GM18526 (cell line): ENCODE measurements around the gene CCBE1.

Experiments
- POLR2A ChIP-seq: IDR thresholded peaks from 3 replicates; pipeline ENCODE4 v1.6.1; 2011; ENCODE audit not compliant: insufficient read length; ENCODE audit errors: extremely low read depth

Gene CCBE1

DNA sequence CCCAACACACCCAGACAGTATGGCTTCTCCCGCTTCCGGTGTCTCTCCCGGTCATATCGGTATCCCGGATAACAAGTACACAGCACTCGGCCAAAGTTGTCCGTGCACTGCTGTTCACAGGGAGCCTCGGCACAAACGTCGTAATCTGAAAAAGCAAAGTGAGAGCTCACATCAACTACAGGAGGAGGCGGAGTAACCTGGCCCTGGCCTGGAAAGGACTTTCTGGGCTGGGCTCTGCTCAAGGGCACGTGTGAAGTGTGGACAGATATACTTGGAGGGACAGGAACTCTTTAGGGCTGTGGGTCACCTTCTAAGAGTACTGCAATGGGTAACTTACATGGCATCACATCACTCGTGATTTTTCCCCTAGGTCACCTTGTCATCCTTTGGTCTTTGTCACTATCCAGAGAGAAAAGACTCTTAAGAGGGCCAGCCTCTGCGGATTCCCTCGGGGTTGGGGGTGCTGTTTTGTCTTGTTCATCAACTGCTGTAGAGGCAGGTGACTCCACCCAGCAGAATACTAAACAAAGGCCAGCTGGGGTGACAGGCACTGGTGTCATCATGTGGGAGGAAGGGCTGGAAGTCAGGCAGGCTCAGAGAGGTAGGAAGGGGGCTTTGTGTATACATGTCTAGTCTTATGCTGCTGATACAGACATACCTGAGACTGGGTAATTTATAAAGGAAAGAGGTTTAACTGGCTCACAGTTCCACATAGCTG is 227.6 kb downstream of the CCBE1 start:
- TF ChIP-seq POLR2A, result no peak

DNA sequence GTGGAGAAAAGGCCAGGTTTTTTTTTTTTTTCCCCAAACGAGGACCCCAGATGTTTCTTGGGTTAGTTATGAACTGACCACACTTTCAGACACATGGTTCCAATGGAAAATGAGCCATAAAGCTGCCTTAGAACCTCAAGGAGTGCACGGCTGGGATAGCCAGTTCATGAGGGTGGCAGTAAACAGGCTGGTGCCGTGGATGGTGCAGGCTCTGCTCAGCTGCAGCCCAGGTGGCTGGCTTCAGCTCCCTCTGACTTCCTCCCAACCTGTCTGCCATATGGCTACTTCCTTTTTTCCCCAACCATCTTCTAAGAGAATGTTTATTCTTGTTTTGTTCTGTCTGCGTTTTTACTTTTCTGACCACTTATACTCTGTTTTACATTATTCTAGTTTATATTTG is 228.4 kb downstream of the CCBE1 start:
- no peak for TF ChIP-seq POLR2A

DNA sequence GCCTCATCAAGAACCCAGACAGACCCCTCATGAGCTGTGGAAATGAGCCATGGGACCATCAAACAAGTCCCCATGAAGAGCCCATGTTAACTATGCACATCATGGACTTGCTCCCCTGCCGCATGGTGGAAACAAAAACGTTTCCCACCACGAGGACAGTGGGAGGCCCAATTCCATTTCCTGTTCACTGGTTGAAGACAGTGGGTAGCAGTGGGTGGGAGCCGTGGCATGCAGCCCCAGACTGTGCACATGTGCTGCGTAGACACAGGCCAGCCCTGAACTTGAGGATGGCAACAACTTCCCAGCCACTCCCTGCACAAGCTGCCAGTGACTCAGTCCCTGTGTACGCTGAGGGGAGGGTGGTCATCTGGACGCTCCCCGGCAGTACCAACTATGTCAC is 229.7 kb downstream of the CCBE1 start:
- TF ChIP-seq POLR2A, result no peak

DNA sequence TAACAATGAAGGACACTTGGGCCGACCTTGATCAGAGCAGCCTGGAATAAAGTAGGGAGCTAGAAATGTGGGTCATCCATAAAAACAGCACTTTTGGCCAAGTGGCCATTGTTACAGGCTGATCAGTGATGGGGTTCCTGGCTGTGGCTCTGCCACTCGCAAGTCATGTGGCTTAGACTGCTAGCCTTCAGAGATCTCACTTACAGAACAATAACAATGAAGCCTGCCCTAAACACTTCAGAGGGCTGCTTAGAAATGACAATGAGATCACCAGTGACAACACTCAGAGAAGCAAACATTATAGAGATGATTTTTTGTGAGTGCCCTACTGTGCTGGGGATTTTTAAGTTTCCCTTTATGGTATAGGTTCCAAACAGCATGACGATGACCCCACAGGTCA is 230.2 kb downstream of the CCBE1 start:
- TF ChIP-seq POLR2A, result no peak

DNA sequence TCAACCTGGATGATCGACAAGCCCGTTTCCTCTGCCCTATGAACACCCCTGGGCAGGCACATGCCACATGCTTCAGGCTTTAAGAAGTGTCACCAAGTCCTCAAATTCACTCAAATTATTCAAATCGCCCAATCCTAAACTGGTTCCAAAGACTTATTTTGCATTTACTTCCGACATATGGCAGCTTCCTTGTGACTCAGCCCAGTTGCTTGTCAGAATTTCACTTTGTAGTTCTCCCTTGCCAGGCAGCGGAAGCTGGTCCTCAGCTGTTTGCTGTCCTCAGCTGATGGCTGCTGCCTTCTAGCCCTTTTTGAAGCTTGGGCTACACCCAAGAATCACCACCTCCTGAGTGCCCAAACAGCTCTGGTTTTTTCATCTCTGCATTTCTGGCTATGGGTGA is 232.7 kb downstream of the CCBE1 start:
- TF ChIP-seq POLR2A, result no peak

DNA sequence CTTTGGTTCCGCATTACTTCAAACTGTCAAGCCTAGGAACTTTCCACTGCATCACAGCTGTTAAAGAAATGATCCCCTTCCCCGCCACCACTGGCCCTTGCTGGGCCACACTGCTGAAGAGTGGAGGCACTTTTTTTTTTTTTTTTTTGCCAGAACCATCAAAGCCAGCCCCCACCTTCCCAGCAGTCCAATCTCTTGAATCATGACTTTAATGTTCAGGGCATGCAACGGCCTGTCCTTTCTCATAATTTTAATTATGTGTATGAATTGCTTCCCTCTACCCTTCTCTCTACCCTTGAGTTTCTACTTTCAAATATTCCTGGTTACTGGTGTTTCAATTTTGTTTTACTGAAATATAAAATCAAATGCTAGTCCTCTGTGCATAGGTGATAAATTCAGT is 236.1 kb downstream of the CCBE1 start:
- no peak for TF ChIP-seq POLR2A

DNA sequence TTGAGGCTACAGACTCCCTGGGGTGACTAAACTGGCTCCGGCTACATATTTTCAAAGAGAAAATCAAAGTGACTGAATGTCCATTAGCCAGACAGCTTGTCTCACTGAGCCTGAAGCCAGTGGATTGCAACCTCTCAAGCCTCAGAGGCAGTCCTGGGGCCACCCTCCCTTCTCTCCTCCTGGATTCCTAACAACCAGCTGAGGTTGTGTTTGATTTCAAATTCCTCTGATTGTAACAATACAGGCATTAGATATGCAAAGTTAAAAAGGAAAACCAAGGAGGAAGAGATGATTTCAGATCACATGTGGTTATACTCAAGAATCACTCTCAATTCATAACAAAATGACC is 237.2 kb downstream of the CCBE1 start:
- no peak for TF ChIP-seq POLR2A

DNA sequence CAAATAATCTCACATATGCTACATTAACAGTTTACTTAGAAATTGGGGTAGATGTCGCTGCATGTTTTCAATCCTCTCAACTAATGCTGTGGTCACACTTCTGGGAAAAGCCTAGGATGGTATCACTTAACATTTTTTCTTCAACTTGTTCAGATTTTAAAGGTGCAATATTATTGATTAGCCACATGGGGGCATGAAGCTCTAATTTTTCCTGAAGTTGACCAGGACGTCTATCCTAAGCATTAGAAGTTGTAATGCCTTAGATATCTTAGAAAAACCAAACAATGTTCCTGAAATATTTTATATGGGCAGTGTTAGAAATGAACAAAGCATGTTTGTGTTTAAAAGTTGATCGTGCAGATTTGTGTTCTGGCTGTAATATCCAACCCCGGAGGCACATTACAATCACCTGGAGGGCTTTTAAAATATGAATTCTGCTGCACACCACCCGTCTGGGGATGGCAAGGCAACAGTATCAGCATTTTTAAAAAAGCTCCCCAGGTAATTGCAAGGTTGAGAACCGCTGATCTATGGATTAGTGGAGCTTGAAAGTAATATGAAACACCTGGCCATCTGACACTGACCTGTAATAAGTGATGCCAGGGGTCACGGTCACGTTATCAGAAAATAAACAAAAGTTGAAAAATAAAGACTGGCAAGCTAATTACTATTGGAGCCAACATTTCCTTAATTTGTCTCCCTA is 237.7 kb downstream of the CCBE1 start:
- no peak for TF ChIP-seq POLR2A

DNA sequence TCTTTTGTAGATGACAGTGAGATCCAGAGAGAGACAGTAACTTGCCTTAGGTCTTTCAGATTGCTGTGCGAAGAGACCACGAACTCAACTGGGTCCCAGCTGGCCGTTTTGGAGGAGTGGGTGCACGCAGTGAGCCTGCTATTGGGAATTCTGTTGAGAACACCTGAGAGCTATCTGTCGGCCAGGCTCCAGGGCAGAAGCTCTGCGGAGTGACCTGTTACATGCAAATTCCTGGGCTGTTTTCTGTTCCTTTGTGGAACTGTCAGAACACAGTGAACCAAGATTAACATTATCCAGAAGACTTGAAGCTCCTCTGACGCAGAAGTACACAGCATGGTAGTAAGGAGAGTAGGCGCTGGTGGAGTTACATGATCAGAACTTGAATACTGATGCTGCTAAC is 238.6 kb downstream of the CCBE1 start:
- no peak for TF ChIP-seq POLR2A

DNA sequence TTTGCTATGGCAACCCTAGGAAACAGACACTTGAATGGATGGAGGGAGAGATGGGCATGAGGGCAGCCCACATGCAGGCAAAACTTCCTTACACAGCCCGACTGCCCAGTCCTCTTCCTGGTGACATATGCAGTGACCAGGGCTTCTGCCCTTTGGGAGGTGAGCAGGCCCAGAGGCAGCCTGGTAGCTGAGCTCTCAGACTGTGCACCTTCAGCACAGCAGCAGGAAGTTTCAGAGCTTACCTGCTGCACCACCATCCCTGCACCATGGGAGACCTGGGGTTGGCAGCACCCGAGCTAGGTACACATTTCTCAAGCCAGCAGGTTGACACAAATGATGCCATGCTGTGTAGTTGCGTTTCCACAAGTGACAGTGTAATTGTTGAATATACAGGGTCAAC is 240.6 kb downstream of the CCBE1 start:
- no peak for TF ChIP-seq POLR2A

DNA sequence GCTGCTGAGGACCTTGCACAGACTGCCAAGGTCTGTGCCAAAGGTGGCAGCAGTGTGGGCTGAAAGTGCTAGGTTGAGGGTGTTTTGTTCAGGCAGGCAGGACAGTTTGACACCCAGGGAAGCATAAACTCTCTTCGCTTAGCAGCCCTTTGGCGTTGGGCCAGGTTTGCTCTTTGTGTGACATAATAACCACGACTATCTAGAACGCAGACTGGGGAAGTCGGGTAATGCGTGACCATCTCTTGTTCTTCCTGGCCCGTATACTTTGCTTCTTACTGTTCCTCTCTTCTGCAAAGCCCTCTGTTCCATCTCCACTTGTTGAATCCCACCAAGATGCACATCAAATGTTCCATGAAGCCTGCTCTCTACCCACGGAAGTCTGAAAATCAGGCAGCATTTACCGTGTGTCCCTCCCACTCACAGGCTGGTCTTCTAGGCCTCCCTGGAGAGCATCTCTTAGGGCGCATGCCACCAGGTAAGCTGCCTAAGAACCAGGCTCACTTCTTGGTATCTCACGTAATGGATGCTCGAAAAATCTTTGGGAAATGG is 241.4 kb downstream of the CCBE1 start:
- TF ChIP-seq POLR2A, result no peak

DNA sequence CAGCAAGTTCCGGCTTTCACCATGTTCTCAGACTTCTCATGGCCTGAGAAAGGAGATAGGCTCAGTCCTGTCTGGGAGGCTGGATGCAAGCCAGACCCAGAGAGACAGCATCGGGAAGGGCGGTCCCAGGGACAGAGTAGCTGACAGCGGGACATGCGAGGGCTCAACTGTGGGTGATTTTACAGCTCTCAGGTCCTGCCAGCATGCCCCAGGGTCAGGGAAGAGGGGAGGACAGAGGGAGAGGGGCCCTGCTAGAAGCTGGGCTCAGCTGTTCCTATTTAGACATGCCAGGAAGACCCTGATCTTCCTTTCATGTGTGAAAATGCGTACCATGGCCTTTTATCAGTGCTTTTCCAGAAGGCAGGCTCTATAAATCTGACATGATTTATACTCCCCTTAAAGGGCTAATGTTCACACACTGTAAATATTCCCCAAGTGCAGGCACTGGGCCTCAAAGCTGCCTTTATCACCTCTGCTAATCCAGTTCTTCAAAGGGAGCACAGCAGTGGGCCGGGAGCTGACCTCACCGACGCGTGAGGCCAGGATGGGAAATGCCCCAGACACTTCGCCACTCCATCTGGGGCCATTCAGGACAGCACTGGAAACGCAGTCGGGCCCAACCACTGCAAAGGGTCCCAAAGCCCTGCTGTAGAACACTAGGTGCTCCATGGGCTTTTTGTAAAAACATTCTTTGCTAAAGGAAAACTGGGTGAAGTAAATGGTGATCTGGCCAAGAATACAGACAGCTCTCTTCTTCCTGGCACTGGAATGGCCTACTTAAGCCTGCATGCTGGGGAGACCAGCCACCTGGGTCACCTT is 242.1 kb downstream of the CCBE1 start:
- TF ChIP-seq POLR2A, result no peak

DNA sequence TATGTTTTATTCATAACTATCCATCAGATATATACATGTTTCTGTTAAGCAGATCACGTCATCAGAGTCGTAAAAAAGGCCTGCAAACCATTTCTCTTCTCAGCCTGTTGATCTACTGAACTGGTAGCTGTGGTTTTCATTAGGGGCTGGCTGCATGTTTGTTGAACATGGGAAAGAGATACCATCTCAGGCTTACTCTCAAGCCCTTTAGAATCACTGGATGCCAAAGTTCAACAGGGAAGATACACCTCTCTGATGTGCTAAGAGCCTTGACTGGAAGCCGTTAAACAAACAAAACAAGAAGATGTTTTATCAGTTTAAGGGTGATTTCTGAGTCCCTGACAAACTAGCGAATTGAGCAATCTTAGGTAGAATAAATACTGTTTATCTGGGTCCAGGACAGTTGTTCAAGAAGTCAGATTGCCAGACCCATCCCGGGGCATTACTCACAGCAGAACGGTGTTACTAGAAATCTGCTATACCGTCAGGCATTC is 243.7 kb downstream of the CCBE1 start:
- TF ChIP-seq POLR2A, result no peak

DNA sequence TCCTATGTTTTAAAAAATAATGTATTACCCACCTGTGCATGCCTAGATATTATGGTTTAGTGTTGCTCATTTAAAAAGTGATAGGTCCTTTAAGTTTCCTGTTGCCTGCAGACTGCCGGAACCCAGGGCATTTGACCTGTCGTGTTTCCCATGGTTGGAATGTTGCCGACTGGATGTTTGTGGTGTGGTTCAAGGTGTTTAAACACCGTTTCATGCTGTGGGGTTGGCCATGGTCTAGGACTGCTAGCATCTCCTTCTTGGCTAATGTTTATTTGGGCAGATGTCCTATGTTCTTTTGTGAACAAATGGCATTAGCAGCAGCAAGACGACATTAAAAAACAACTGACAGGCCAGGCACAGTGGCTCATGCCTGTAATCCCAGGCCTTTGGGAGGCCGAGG is 245.3 kb downstream of the CCBE1 start:
- TF ChIP-seq POLR2A, result no peak

DNA sequence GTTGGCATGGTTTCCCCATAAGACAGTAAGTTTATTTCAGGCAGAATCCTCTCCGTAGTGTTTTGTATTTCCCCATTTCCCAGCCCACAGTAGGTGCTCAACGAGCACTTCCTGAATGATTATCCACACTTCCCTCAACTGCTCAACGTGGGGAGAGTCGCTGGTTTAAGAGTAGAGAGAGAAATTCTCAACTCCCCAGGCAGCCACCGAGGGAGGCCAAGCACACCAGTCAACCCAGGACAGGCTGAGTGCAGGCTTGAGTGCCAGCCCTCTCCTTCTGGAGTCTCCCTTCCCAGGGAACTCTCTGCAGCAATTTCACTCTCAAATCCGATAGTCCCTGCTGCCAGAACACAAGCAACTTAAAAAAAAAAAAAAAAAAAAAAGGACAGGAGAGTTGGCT is 246.2 kb downstream of the CCBE1 start:
- TF ChIP-seq POLR2A, result no peak

DNA sequence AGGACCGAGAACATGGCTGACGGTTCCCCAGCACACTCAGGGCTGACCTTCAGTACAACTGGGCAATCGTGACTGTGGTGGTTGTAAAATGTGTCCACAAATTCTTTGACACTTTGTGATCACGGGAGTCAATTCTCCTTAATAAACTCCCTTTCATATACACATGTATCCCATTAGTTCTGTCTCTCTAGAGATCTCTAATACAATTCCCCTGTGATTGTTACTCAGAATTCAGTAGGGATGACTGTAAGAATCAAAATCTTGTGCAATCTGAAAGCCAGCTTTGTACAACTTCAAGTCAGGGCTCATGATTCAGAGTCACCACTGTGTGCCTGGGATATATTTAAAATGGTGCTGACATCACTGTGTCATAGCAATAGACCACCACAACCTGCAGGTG is 248.7 kb downstream of the CCBE1 start:
- TF ChIP-seq POLR2A, result no peak
